ENCODE results near the gene CAVIN4.

CAVIN4 gene

DNA sequence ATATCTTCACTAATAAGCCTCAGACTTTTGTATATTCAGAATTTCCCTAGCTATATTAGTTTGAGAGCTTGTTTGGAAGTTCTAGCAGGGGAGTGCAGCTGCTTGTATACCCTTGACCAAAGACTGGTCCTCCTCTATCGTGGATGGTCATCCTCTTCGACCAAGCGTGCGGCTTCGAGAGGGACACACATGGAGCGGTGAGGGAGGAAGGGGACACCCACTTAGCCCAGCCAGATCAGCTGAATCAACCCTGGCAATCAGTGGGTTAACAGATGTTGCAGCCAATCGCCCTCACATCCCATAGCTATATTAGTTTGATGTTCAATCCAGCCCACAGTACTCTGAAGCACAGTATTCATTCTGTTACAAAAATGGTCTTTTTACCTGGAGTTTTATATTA lies 3.2 kb downstream of the CAVIN4 start (continued):
- no peak for TF ChIP-seq ZBTB20 (tag by site-specific recombination; IDR thresholded peaks at IDR 0.05)
- TF ChIP-seq GLI2 (tag by site-specific recombination; IDR thresholded peaks at IDR 0.05; ENCODE audit: borderline replicate concordance, low read depth) = no peak
- no peak for TF ChIP-seq ZBTB10 (tag by site-specific recombination; IDR thresholded peaks at IDR 0.05)
- TF ChIP-seq ZNF169 (tag by site-specific recombination; IDR thresholded peaks at IDR 0.05) = no peak
- no peak for TF ChIP-seq MYNN (tag by site-specific recombination; IDR thresholded peaks at IDR 0.05; ENCODE audit: borderline replicate concordance)
- TF ChIP-seq ZSCAN4 (tag by site-specific recombination; IDR thresholded peaks at IDR 0.05) = no peak
- no peak for TF ChIP-seq ZNF610 (tag by site-specific recombination; IDR thresholded peaks at IDR 0.05; ENCODE audit: borderline replicate concordance)
- TF ChIP-seq ZNF48 (tag by site-specific recombination; IDR thresholded peaks at IDR 0.05) = no peak

GRCh38 chr9:100581661-100582060 lies 3.8 kb downstream of the CAVIN4 start:
- Histone ChIP-seq H3K9me3 (ENCODE audit: control insufficient read depth, insufficient read depth, low read depth, low read length) (no peaks in the 10 kb centered on the region), H3K4me1 (ENCODE audit: control insufficient read depth, insufficient read depth, low read length) (no peaks in the 10 kb centered on the region), H3K27ac (ENCODE audit: extremely low read depth, low read depth, low read length) (no peak overlapping the region), H3K4me3 (ENCODE audit: low read depth, low read length) (no peak overlapping the region), H3K36me3 (ENCODE audit: control insufficient read depth in 2 of 2, insufficient read depth in 1 of 2, low read length in 2 of 2) (peaks cover 0 to 19% of the 10 kb centered on the region in 2 experiments; a peak in 1 of 3 replicates)
- POLR2A ChIA-PET = no interaction called here
- TF ChIP-seq, protein P1, sequence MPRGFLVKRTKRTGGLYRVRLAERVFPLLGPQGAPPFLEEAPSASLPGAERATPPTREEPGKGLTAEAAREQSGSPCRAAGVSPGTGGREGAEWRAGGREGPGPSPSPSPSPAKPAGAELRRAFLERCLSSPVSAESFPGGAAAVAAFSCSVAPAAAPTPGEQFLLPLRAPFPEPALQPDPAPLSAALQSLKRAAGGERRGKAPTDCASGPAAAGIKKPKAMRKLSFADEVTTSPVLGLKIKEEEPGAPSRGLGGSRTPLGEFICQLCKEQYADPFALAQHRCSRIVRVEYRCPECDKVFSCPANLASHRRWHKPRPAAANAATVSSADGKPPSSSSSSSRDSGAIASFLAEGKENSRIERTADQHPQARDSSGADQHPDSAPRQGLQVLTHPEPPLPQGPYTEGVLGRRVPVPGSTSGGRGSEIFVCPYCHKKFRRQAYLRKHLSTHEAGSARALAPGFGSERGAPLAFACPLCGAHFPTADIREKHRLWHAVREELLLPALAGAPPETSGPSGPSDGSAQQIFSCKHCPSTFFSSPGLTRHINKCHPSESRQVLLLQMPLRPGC (tag by site-specific recombination; IDR thresholded peaks at IDR 0.05) = no peak
- TF ChIP-seq, protein P2, sequence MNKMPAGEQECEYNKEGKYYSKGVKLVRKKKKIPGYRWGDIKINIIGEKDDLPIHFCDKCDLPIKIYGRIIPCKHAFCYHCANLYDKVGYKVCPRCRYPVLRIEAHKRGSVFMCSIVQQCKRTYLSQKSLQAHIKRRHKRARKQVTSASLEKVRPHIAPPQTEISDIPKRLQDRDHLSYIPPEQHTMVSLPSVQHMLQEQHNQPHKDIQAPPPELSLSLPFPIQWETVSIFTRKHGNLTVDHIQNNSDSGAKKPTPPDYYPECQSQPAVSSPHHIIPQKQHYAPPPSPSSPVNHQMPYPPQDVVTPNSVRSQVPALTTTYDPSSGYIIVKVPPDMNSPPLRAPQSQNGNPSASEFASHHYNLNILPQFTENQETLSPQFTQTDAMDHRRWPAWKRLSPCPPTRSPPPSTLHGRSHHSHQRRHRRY (tag by site-specific recombination; IDR thresholded peaks at IDR 0.05) = no peak
- TF ChIP-seq ZNF558 (tag by site-specific recombination; IDR thresholded peaks at IDR 0.05) (no peak), PATZ1 (tag by site-specific recombination; IDR thresholded peaks at IDR 0.05) (no peak), GLI4 (tag by site-specific recombination; IDR thresholded peaks at IDR 0.05) (no peak), ZXDB (tag by site-specific recombination; IDR thresholded peaks at IDR 0.05) (no peak), ZNF37A (tag by site-specific recombination; IDR thresholded peaks at IDR 0.05) (no peak), ZNF19 (tag by site-specific recombination; IDR thresholded peaks at IDR 0.05; ENCODE audit: low read depth) (no peak), ZFP69B (tag by site-specific recombination; IDR thresholded peaks at IDR 0.05) (no peak), KLF8 (tag by site-specific recombination; IDR thresholded peaks at IDR 0.05) (no peak)
- CTCF ChIA-PET = interaction anchor here (0.8 to 1.6 kb wide), 3 partner anchors 14 to 20 kb away, joined by 4 to 6 read pairs (median 4); no protein-coding TSS in a partner anchor
